ENCODE results near the gene ITGAV.

ITGAV gene

GRCh38 chr2:186612555-186613440, 22.9 kb downstream of the ITGAV start:
- no peak for DNase-seq (ENCODE audit: low read depth)

- no peak for DNase-seq (ENCODE audit: low read depth)
Observed at GRCh38 chr2:186614373-186614772, 24.5 kb downstream of the ITGAV start.

- no peak for DNase-seq (ENCODE audit: low read depth)
Observed at GRCh38 chr2:186617148-186617547, 27.3 kb downstream of the ITGAV start.

GRCh38 chr2:186617771-186618170, 27.9 kb downstream of the ITGAV start:
- no peak for DNase-seq (ENCODE audit: low read depth)

GRCh38 chr2:186618696-186619095, 28.8 kb downstream of the ITGAV start:
- no peak for DNase-seq (ENCODE audit: low read depth)

- no peak for DNase-seq (ENCODE audit: low read depth)
Observed at GRCh38 chr2:186623084-186623483, 33.2 kb downstream of the ITGAV start.

GRCh38 chr2:186624276-186624675, 34.4 kb downstream of the ITGAV start:
- no peak for DNase-seq (ENCODE audit: low read depth)

- no peak for DNase-seq (ENCODE audit: low read depth)
Observed at GRCh38 chr2:186629250-186629996, 39.6 kb downstream of the ITGAV start.

GRCh38 chr2:186632417-186632816, 42.6 kb downstream of the ITGAV start:
- DNase-seq (ENCODE audit: low read depth), result no peak

- DNase-seq (ENCODE audit: low read depth), result no peak
Observed at GRCh38 chr2:186634701-186635100, 44.8 kb downstream of the ITGAV start.

- DNase-seq (ENCODE audit: low read depth), result no peak
Observed at GRCh38 chr2:186636800-186637496, 47.1 kb downstream of the ITGAV start.

GRCh38 chr2:186637497-186637800, 47.6 kb downstream of the ITGAV start:
- no peak for DNase-seq (ENCODE audit: low read depth)

GRCh38 chr2:186639939-186640338, 50.1 kb downstream of the ITGAV start:
- DNase-seq (ENCODE audit: low read depth), result no peak

GRCh38 chr2:186641132-186641806, 51.4 kb downstream of the ITGAV start:
- DNase-seq (ENCODE audit: low read depth), result no peak

GRCh38 chr2:186641807-186642321, 52.0 kb downstream of the ITGAV start:
- DNase-seq (ENCODE audit: low read depth), result peak; percentile 10

- no peak for DNase-seq (ENCODE audit: low read depth)
Observed at GRCh38 chr2:186644791-186645190, 54.9 kb downstream of the ITGAV start.

GRCh38 chr2:186645999-186646398, 56.1 kb downstream of the ITGAV start:
- no peak for DNase-seq (ENCODE audit: low read depth)

- no peak for DNase-seq (ENCODE audit: low read depth)
Observed at GRCh38 chr2:186648130-186648529, 58.3 kb downstream of the ITGAV start.

- DNase-seq (ENCODE audit: low read depth), result no peak
Observed at GRCh38 chr2:186653511-186653910, 63.7 kb downstream of the ITGAV start.

- DNase-seq (ENCODE audit: low read depth), result no peak
Observed at GRCh38 chr2:186659383-186659782, 69.5 kb downstream of the ITGAV start.

- DNase-seq (ENCODE audit: low read depth), result no peak
Observed at GRCh38 chr2:186664385-186665043, 74.7 kb downstream of the ITGAV start.
